Omental fat pad (tissue), 4 donors: ENCODE measurements around the gene SNAPC1. TPM values are rescaled to one million over a fixed set of nuclear protein-coding genes. Genes with fewer than 3 reads are reported as not detected.
A peak's percentile ranks its signal among the peaks of the same experiment; 100 is the strongest.

Source experiments
- ATAC-seq: fragments of 150-250 bp; one replicate; pipeline ENCODE4 v1.9.1; 2016; ENCODE audit warnings: mild to moderate bottlenecking, moderate library complexity; ENCODE audit not compliant: low FRiP score
- DNase-seq: peaks from one replicate; pipeline ENCODE4 v3.0.0-alpha.2; 2019; ENCODE audit warnings: low spot score
- CTCF ChIP-seq, 3 donors: fragments of 450-650 bp; IDR thresholded peaks; one replicate each; pipeline ENCODE4 v1.5.1; 2016 to 2017; ENCODE audit warnings: antibody characterized with exemption in 3 of 3, mild to moderate bottlenecking in 3 of 3, moderate library complexity in 2 of 3
- total RNA-seq, 4 donors: library from RNA; depleted of rRNA; stranded (reverse); fragments of >200 nt; gene quantifications; one replicate each; pipeline ENCODE4 v1.1.0, GENCODE V29; 2016

Gene SNAPC1
- total RNA-seq, 4 donors from 2014 or later = 4.9 to 11.9 (median 8.7) TPM

- no peak for TF ChIP-seq CTCF (IDR thresholded peaks at IDR 0.05)
- ATAC-seq = no peak
- DNase-seq = no peak
Observed at GRCh38 chr14:61836807-61837206, 74.6 kb downstream of the SNAPC1 start.

GRCh38 chr14:61837336-61838229 lies 75.4 kb downstream of the SNAPC1 start:
- peak in 2 of 3 donors; percentile 64 to 73 for TF ChIP-seq CTCF (IDR thresholded peaks at IDR 0.05)
- ATAC-seq (peak; percentile 92), DNase-seq (peak; percentile 48)

GRCh38 chr14:61838661-61839245 lies 76.5 kb downstream of the SNAPC1 start:
- no peak for DNase-seq
- no peak for ATAC-seq
- TF ChIP-seq CTCF (IDR thresholded peaks at IDR 0.05) = no peak

GRCh38 chr14:61839507-61839906 lies 77.3 kb downstream of the SNAPC1 start:
- ATAC-seq (no peak), DNase-seq (no peak)
- no peak for TF ChIP-seq CTCF (IDR thresholded peaks at IDR 0.05)

GRCh38 chr14:61841145-61841544 lies 78.9 kb downstream of the SNAPC1 start:
- DNase-seq (no peak), ATAC-seq (no peak)
- no peak for TF ChIP-seq CTCF (IDR thresholded peaks at IDR 0.05)

Other genes starting within 250 kb of the SNAPC1 start
- 100 to 1,000 TPM in 3 of 4 donors, 10 to 100 TPM in 1; 95.2 to 550 (median 159) TPM for gene HIF1A, start 66.9 kb upstream of the SNAPC1 start, total RNA-seq
- gene SYT16, start 50.3 kb downstream of the SNAPC1 start, total RNA-seq = under 1 TPM in 1 of 4 donors, not detected in 3; 0.12 TPM